Measurements from ENCODE around the gene GPR84. TPM values are rescaled to one million over a fixed set of nuclear protein-coding genes. Genes with fewer than 3 reads are reported as not detected.

The GPR84 gene
- total RNA-seq, 1 donor from 2014 or later = not detected

DNA sequence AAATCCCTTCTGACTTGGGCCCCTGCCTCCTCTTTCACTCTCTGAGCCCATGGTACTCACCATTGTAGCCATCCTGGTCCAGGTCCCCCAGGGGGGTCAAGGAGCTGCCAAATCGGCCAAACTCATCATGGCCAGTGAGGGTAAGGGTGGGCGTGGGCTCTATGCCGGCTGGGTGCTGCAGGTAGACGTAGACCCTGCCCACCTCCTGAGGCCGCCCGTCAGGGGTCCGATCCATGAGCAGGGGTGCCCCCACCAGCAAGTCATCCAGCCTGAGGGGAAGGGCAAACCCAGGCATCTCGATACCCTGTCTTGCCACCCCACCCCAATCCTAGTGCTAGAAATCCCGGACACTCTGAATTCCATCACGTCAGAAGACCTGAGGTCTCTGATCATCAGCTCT lies 40.8 kb upstream of the GPR84 start:
- POLR2A ChIA-PET = no interaction called here

GRCh38 chr12:54404061-54405004 lies 40.0 kb upstream of the GPR84 start:
- H3K4me3 Mint-ChIP-seq = no peak overlapping the region
- no peaks in the 10 kb centered on the region for H3K27me3 Mint-ChIP-seq
- no peaks in the 10 kb centered on the region for H3K9me3 Mint-ChIP-seq
- no peaks in the 10 kb centered on the region for H3K36me3 Mint-ChIP-seq (ENCODE audit: low read depth)
- H3K27ac Mint-ChIP-seq = no peak overlapping the region
- TF ChIP-seq, protein P1, sequence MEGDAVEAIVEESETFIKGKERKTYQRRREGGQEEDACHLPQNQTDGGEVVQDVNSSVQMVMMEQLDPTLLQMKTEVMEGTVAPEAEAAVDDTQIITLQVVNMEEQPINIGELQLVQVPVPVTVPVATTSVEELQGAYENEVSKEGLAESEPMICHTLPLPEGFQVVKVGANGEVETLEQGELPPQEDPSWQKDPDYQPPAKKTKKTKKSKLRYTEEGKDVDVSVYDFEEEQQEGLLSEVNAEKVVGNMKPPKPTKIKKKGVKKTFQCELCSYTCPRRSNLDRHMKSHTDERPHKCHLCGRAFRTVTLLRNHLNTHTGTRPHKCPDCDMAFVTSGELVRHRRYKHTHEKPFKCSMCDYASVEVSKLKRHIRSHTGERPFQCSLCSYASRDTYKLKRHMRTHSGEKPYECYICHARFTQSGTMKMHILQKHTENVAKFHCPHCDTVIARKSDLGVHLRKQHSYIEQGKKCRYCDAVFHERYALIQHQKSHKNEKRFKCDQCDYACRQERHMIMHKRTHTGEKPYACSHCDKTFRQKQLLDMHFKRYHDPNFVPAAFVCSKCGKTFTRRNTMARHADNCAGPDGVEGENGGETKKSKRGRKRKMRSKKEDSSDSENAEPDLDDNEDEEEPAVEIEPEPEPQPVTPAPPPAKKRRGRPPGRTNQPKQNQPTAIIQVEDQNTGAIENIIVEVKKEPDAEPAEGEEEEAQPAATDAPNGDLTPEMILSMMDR (IDR thresholded peaks at IDR 0.05) = peak; percentile 74
- intact Hi-C loops (cut with micrococcal nuclease) = no loop called here
- DNase-seq (no peak), ATAC-seq (ENCODE audit: low read depth) (peak; percentile 45)
- H3K4me1 Mint-ChIP-seq = peaks cover 9% of the 10 kb centered on the region
- ChIA-PET CTCF (interaction anchor here (0.8 to 11.5 kb wide), 9 partner anchors 8 to 62 kb away, joined by 3 to 361 read pairs (median 4); no protein-coding TSS in a partner anchor), POLR2A (no interaction called here)

More for the DNA sequence above, 40.8 kb upstream of the GPR84 start:
- DNase-seq = no peak
- Mint-ChIP-seq H3K4me1 (peaks cover 9% of the 10 kb centered on the region), H3K9me3 (no peaks in the 10 kb centered on the region), H3K36me3 (ENCODE audit: low read depth) (no peaks in the 10 kb centered on the region), H3K27me3 (no peaks in the 10 kb centered on the region), H3K4me3 (no peak overlapping the region), H3K27ac (no peak overlapping the region)
- TF ChIP-seq, protein P1 (IDR thresholded peaks at IDR 0.05) = no peak
- no peak for ATAC-seq (ENCODE audit: low read depth)
- CTCF ChIA-PET = interaction anchor here (1.4 to 11.5 kb wide), 4 partner anchors 8 to 37 kb away, joined by 3 to 361 read pairs (median 76); no protein-coding TSS in a partner anchor
- intact Hi-C loops (cut with micrococcal nuclease) = no loop called here

DNA sequence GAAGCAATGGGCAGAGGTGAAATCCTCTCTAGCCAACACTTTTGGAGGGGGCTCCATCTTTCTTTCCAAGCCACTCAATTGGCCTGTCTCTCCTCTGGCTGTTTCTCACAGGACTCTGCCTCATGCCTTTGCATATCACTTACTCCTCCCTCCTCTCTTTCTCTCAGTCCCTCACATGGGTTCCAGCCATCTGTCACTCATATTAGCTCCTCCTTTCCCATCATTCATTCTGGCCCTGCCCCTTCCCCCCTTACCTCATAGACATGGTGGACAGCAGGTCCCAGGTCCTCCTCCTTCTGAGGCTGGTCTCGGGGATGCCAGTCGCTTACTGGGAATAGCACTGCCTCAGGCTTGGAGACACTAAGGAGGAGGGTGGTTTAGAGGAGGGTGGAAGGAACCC lies 36.8 kb upstream of the GPR84 start:
- ChIA-PET CTCF (interaction anchor here (2.0 to 11.5 kb wide), 5 partner anchors 12 to 41 kb away, joined by 15 to 361 read pairs (median 30); no protein-coding TSS in a partner anchor), POLR2A (no interaction called here)
- ATAC-seq (ENCODE audit: low read depth) (no peak), DNase-seq (no peak)
- Mint-ChIP-seq H3K36me3 (ENCODE audit: low read depth) (no peaks in the 10 kb centered on the region), H3K4me3 (no peak overlapping the region), H3K9me3 (no peaks in the 10 kb centered on the region), H3K27ac (no peak overlapping the region), H3K27me3 (no peaks in the 10 kb centered on the region), H3K4me1 (peaks cover 4% of the 10 kb centered on the region)
- intact Hi-C loops (cut with micrococcal nuclease) = no loop called here
- TF ChIP-seq, protein P1 (IDR thresholded peaks at IDR 0.05) = no peak

DNA sequence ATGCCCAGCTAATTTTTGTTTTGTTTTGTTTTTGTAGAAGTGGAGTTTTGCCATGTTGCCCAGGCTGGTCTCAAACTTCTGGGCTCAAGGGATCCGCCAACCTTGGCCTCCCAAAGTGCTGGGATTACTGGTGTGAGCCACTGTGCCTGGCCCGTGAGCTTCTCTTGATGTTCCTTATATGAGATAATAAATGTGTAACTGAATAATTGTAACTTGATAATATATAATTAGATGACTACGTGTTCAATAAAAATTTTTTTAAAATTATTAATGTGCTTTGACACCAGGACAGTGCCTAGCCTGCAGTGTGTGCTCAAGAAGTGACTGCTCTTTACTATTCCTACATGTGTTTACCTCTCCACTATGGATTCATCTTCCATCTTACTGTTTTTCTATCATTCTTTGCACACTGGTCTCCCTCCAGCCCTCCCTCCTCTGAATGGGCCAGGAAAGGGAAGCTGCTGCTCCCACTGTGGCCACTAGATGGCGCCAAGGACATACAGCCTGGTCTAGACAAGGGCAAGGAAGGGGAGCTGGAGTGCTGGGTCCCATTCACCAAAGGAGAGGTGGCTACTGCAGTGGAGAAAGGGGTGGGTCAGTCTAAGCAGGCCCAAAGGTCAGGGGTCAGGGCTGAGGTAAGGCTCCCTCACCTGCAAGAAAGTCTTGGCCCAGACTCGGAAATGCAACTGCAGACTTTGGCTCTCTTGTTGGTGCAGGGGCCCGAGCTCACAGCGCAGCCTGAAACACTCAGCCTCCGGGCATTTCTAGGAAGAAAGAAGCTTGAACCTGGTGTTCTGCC lies 34.9 kb upstream of the GPR84 start:
- peak; percentile 79 for DNase-seq
- ChIA-PET POLR2A (interaction anchor here (1.0 to 1.6 kb wide), 4 partner anchors 12 to 150 kb away, joined by 3 to 7 read pairs (median 4); partner anchors contain the start of gene PDE1B), CTCF (interaction anchor here (0.6 to 11.5 kb wide), 27 partner anchors 8 to 173 kb away, joined by 3 to 361 read pairs (median 4); partner anchors contain the start of gene ZNF385A)
- TF ChIP-seq, protein P1 (IDR thresholded peaks at IDR 0.05) = peak; percentile 59
- no peak overlapping the region for H3K27ac Mint-ChIP-seq
- H3K36me3 Mint-ChIP-seq (ENCODE audit: low read depth) = no peaks in the 10 kb centered on the region
- no peaks in the 10 kb centered on the region for H3K9me3 Mint-ChIP-seq
- peak; percentile 99 for ATAC-seq (ENCODE audit: low read depth)
- H3K4me3 Mint-ChIP-seq = no peak overlapping the region
- peaks cover 2% of the 10 kb centered on the region for H3K4me1 Mint-ChIP-seq
- intact Hi-C loops (cut with micrococcal nuclease) = loop anchor here (1.0 to 10.0 kb wide), 5 partner anchors 14 to 674 kb away; partner anchors contain the start of genes CALCOCO1, HOXC8 and HOXC9
- no peaks in the 10 kb centered on the region for H3K27me3 Mint-ChIP-seq
